CD4-positive, alpha-beta T cell treated with Interferon alpha-2 for 1 hour (primary cell): ENCODE measurements around the gene DDX17.
"Not testable (repeated sequence)": the region's sequence is repeated elsewhere in the genome, so short reads cannot be mapped to it uniquely, and the experiment has no call there.

Source experiments
- DNase-seq, 2 donors: peaks; one replicate each; pipeline ENCODE4 v3.0.0-alpha.2; 2020 to 2022

The DDX17 gene

DNA sequence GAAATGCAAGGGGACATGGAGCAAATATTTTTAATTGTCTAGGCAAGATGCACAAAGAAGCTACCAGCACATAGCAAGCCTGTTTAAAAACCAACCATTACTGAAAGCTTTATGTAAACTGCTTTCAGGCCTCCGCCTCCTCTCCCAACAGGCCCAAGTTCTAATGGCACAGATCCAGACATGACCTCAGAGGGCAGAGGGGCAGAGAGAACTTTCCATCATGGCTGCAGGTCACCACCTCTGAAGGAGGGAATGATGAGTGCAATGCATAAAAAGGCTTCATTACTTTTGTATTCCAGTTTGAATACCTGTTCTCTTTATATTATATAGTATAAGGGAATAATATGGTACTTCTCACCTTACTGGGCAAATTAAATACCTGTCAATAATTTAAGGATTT lies 15.2 kb downstream of the DDX17 start:
- DNase-seq = no peak

DNA sequence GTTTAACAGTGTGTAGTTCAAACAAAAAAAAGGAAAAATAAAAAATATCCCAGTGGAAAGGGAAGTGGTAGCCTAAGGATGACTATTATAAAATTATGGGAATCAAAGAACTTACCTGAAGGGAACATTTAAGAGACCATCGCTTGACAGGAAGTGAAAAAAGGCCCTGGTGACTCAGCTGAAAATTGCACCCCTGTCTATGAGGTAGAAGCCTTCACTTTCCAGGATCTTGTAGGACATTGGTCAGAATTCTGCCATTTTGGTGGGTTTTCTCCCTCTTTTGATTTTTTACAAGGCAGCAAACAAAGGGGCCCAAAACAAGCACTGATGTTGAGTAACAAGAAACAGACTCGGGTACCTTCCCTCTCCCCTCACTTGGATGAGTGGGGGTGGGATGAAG lies 15.6 kb downstream of the DDX17 start:
- DNase-seq = no peak

DNA sequence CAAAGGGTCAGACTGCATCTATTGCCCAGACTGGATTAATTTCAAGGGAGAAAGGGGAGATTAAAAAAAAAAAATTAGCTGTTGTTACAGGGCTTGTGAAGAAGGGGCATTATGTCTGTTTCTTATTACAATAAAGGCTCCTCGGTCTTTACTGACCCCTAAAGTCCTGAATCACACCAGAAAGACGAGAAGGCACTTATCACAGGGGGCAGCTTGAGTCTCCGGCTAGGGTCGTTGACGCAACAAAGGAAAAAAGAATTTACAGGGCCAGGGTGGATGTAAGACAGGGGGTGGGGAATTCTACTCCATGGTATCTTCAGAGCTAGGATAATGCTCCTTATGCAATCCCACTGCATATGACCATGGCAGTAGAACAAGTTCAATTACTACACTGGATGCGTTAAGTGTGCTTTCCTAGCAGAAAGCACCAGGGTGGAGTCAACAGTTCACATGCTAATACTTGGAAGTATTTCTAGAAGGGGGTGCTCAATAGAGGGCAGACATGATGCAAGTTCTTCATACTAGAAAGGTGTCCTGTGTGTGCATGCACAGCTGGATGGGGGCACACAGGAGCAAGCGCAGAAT lies 16.5 kb downstream of the DDX17 start:
- no peak for DNase-seq

DNA sequence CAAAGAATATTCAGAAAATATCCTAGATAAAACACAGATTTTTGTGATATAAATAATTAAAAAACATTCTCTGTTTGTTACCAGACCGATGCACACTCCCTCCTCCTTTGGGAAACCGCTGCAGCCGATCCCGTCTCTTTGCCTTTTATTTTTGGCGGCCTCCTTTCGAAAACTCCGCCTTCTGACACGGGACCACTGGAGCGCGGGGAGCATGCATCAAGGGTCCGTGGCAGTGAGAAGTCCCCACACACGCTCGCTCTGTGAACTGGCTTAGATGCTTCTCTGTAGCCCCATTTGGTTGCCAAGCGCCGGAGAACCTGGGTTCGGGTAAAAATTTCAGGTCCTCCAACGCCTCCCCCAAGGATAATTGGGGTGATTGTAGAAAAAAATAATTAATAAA lies 17.0 kb downstream of the DDX17 start:
- no peak for DNase-seq

DNA sequence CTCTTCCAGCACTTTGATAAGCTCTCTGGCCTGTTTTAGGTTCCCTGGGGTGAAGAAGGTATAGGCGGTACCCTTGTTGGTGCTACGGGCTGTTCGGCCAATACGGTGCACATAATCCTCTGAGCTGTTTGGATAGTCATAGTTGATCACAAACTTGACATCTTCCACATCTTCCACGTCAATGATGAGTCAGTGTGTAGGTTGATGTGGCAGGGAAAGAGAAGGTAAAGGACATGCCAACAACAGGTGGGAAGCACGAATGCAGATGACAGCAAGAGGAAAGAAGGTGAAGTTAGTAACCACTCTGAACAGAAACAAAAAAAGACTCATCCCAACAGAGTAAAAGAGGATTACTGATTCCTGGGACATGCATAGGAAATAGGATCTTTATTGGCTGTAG lies 18.2 kb downstream of the DDX17 start:
- DNase-seq = no peak

DNA sequence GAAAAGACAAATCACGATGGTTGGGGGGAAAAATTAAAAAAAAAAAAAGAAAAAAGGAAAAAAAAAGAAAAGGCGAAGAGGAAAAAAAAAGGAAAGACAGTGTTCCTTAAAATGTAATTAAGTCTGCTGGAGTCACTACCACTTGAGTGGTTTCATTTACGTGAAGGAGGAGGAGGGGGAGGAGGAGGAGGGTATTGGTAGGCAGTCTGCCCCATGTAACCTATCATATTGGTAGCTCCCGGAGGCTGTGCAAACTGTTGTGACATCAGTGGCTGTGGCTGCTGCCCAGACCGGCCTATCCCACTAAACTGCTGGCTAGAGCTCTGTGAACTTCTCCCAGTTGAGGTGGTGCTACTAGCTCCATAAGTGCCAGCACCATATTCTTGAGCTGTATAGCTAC lies 20.3 kb downstream of the DDX17 start:
- no peak for DNase-seq

DNA sequence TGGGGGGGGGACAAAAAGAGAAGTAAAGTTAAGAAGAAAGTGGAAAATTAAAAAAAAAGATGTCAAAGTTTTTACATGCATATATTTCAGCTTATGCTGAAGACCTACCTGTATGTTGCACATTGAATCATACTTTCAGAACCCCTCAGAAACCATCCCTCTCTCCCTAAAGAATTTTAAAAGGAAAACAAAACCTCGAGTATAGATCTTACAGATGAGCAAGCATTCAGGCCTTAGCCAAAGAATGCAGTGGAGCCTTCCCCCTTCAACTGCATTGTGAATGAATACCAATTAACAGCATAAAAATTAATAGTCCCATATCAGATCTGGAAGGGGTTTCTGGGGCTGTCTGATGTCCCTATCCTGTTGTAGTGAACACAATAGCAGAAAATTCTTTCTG lies 21.9 kb downstream of the DDX17 start:
- DNase-seq = no peak

DNA sequence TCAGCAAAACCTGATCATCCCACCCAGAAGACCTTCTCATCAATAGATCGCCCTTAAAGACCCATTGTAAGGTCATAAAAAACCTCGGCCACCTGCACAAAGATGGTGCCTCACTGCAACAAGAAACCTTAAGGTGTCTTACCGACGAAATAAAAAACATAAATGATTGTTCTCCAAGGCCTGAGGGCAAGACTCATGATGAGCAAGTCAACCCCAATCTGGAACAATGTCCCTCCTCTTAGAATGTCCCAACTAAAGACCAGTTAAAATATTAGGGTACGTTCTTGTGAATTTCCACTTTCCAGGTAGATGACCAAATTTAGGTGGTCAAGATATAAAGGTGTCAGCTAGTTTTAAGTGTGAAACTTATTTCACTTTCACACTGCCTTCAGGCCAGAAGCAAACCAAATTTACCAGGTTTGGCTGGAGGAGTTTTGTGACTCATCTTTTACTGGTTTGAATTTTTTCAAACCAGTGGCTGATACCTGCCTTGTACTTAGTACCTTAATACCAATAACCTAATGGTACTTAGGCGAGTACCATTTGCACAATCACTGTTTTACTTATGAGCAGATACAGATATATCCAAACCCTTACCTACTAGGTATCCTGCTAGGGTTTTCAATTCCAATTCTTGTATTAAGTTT lies 23.3 kb downstream of the DDX17 start:
- DNase-seq = no peak

DNA sequence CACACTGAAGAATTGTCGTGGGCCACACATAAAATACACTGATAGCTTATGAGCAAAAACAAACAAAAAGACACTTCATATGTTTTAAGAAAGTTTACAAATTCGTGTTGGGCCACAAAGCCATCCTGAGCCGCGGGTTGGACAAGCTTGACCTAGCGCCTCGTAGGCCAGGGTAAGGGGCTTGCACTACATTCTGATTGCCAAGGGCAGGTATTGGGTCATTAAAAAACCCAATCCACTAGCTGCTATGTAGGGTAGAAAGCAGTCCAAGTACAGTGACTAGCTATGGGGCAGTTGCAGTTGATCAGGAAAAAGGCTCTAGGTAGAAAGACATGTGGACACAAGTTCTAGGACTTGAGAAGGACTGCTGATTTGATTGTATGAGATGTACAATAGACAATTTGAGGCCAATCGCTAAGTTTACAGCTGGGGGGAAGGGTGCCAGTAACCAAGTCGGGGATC lies 24.2 kb downstream of the DDX17 start:
- no peak for DNase-seq

DNA sequence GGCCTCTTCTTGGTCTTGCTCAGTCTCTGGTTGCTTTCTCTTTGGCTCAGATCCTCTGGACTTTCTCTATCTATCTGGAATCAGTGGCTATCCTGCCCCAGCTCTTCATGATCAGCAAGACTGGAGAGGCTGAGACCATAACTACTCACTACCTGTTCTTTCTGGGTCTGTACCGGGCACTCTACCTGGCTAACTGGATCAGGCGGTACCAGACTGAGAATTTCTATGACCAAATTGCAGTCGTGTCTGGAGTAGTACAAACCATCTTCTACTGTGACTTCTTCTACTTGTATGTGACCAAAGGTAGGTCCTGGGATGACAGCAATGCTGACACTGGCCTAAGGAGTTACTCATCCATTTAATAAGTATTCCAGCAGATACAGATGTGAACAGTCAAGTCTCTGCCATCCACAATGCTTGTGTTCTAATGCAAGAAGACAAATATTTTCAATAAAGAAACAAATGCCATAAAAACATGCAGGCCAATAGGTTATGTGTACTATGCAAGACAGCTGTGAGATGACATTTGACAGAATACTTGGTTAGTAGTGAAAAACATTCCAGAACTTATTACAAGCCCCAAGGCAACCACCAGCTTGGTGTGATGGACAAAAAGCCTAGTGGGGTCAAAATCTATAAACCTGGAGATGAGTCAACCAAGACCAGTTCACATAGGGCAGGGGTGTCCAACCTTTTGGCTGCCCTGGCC lies 24.8 kb downstream of the DDX17 start:
- DNase-seq = no peak

DNA sequence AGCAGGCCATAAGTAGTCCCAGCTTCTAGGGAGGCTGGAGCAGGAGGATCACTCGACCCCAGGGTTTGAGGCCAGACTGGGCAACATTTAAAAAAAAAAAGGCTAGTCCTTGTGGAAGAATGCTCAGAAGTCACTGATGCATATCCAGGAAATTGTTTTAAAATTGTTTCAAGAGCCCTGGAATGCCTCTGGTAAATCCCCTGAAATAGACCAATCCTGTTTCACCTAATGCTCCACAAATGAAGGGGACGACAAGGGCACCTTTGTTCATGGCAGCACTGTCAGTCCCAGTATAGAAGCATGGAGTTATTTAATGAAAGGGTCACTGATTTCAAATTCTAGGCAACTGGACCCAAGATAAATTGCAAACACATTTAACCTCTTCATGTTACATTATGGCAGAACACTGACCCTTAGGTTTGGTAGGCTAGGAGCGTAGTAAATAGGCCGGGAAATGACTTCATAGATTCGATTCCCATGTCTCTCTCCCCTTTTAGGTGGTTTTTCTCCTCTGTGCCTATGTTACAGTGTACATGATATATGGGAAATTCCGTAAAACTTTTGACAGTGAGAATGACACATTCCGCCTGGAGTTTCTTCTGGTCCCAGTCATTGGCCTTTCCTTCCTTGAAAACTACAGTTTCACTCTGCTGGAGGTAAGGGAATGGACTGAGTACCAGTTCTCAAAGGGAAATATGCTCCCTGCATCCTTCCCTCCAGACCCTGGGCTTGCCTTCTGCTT lies 26.8 kb downstream of the DDX17 start:
- DNase-seq = no peak

DNA sequence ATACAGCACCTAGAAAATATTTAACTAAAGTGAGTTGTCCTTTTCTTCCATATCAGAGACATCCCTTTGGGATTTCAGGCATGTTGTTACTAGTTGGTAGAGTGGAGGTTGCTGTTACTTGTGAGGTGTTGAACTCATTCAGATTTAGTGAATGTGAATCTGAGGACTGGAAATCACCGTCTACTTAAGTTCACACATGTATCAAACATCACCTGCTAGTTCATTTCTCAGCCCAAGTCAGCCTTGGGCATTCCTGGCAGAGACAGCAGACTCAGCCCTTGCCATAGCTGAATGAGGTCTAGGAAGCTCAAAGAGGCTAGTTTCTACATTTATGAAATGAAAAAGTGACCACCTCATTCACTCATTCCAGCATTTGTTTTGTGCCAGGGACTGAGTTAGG lies 28.5 kb downstream of the DDX17 start:
- DNase-seq = no peak

DNA sequence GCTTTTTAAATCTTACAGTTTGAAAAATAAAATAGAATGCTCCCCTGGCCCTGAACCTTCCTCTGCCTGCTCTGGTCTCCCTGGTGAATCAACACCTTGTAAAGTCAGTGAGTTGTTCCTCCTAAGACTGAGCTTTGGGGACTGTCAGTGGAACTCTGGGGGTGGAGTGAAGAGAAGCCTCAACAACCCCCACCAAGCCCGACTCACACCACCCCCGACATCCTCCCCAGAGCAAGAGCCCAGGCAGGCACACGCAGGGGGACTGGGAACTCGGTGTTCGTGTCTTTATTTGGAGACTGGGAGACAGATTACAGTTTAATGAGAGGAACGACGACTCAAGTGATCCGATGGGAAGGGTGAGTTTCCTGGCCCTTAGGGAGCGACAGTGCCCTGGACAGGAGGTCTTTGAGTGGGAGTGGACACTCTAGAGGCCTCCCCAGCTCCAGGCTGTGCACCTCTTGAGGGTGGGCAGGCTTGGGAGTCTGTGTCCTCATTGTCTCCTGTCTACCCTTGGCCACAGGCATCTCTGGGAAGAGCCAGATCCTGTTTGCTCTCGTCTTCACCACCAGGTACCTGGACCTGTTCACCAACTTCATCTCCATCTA lies 32.0 kb downstream of the DDX17 start:
- no peak for DNase-seq

DNA sequence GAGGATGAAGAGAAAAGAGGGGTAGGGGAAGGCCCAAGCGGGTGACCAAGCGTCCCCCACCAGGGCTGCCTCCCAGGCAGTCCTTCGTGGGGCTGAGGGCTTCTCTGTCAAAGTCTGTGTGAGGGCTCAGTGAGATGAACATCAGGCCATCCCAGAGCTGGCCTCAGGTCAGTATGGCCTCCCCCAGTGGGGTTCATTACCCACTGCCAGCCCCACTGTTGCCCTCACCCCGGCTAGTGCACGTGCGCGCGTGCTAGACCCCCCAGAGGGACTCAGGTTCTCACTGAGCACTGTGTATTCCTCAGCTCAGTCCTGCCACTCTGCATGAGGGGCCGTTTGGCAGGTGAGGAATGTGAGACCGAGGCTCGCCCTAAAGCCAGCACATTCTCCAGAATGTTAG lies 34.9 kb downstream of the DDX17 start:
- DNase-seq = no peak

DNA sequence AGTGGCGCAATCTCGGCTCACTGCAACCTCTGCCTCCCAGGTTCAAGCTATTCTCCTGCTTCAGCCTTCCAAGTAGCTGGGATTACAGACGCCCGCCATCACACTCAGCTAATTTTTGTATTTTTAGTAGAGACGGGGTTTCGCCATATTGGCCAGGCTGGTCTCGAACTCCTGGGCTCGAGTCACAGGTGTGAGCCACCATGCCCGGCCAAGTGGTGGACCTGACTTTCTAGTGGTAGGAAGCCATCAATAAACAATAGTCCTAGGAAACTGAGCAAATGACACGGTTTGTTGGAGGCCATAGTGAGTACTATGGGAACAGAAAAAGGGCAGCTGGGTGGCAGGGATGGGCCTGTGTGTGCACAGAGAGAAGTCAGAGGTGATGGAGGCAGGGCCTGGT lies 35.9 kb downstream of the DDX17 start:
- DNase-seq = not testable (repeated sequence)

DNA sequence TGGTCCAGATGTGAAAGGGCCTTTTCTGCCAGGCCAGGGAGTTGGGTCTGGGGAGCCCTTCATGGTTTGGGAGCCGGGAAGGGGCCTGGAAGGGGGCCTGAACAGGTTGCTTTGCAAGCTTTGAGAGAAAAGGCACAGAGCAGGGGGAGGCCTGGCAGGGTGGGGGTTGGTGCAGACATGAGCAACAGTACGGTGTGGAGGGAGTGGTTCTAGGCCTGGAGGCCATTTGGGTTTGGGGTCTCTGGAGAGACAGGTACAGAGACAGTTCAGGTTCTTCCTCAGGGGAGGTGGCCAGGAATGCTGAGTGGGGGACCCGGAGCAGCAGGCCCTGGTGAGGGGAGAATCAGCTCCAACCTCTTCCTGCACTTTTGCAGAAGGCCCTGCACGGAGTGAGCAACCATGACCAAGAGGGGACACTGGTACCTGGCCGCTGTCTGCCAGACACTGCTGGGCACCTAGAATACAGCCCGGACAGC lies 36.8 kb downstream of the DDX17 start:
- DNase-seq = no peak

DNA sequence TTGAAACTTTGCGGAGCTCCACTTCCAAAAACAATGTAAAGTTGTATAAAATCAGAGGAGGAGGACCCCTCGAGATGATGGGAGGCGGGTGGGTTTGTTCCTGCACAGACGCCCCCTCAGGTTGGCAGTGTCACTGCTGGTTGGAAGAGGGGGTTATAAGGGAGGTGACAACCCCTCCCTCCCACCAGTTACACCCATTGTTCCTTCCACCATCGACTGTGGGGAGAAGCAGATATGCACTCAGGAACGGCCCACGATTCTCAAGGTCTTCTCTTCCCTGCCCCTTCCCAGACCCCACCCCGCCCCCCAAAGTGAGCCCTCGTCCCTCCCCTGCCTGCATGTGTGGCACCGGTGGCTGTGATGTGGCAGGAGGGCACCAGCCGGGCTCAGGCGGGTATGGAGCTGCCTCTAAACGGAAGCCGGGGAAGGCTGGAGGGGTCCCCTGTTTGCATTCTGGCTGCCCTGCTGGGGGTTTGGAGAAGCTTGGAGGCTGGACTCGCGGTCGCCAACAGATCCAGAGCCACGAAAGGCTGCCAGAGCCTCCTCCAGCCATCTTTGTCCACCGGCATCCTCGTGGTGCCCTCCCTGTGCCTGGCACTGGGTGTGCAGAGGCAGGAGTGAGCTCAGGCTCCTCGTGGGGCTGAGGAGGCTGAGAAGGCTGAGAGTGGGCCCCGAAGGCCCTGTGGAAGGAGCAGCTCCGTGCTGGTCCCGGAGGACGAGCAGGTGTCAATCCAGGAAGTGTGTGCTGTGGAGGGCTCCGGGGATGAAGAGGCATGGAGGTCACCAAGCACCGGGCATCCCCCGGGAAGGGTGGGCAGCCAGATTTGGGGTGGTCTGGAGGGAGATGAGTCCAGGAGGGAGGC lies 37.4 kb downstream of the DDX17 start:
- no peak for DNase-seq

DNA sequence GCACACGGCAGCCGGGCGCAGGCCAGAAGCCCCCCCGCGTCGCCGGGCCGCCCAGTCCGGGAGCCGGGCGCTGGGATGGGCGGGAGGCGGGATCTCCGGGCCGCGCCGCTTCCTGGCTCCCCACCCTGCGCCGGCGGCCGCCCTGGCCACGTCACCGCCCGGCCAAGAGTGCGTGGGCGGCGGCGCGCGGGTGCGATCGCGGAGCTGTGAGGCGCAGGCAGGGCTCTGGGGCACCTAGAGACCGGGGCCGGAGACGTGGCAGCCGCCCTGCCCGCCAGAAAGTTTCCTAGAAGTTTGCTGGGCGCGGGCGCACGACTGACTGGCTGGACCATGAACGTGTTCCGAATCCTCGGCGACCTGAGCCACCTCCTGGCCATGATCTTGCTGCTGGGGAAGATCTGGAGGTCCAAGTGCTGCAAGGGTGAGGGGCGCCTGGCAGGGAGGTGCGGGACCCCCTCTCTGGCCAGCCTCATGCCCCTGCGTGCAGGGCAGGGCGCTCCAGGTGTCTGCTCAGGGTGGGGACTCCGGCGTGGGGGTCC lies 38.1 kb downstream of the DDX17 start, which contains the start of gene KDELR3:
KDELR3 (plus strand) TSS at position 193 of the 539 bp plus-strand sequence; CDS start at position 331, 138 bp downstream.
- DNase-seq = peak; percentile 22 to 41

DNA sequence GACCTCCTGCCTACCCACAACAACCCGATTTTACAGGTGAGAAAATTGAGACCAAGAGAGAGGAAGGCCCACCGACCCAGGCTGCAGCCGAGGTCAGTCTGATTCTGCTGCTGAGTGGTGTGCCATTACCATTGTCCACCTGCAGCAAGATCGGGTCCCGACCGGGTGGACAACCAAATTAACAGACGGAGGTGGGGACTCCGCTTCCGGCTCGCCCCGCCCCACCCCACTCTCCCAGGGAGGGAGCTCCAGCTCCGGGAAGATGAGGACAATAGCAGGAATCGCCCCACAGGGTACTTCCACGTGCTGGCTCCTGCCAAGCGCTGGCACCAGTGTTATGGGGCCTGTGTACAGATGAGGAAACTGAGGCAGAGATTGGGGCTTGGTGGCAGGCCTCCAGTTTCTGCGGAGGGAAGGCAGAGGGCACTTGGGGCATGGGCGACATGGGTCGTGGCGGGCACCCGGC lies 38.6 kb downstream of the DDX17 start:
- no peak for DNase-seq

DNA sequence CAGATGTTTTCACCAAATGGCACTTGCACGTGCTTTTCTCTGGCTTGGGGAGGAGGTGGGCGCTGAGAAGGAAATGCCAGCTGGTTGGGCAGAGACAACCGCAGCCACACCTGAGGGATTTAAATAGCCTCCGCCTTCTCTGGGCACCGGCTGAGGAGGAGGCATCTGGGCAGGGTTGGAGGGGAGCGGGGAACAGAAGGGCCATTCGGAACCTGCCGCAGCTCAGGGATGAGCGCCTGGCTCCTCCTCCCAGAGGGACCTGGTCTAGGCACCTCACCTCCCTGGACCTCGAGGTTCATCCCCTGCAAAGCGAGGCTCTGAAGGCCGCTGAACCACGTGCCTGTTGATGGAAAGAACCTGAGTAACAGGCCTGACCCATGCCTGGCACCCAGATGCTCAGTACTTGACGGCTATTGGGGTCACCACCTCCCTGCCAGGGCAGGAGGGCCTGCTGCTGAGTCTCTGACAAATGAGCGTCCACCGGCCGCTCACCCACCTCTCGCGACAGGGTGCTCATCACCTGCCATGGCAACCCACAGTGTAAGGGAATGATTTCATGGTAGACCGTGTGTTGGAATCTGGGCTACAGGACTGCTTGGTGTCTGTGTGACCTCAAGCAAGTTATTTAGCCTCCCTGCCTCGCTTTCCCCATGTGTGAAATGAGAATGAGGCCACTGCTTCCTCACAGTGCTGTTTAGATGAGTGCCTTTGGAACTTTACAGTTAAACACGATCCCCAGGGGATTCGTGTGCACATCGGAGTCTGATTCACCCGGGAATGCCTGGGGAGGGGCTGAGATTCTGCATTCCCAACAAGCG lies 40.2 kb downstream of the DDX17 start:
- DNase-seq = no peak
